GM12872 (cell line): ENCODE results near the gene ULBP1.

Experiments used
- CTCF ChIP-seq: IDR thresholded peaks from 3 replicates; pipeline ENCODE4 v1.5.1; 2011; ENCODE audit warnings: low read depth, mild to moderate bottlenecking, low read length, moderate library complexity; ENCODE audit not compliant: insufficient read depth

The ULBP1 gene

GRCh38 chr6:149923327-149923986, 40.3 kb upstream of the ULBP1 start:
- TF ChIP-seq CTCF = no peak

- TF ChIP-seq CTCF = no peak
Observed at GRCh38 chr6:149924206-149924932, 39.4 kb upstream of the ULBP1 start.

GRCh38 chr6:149924933-149925252, 38.9 kb upstream of the ULBP1 start:
- no peak for TF ChIP-seq CTCF

DNA sequence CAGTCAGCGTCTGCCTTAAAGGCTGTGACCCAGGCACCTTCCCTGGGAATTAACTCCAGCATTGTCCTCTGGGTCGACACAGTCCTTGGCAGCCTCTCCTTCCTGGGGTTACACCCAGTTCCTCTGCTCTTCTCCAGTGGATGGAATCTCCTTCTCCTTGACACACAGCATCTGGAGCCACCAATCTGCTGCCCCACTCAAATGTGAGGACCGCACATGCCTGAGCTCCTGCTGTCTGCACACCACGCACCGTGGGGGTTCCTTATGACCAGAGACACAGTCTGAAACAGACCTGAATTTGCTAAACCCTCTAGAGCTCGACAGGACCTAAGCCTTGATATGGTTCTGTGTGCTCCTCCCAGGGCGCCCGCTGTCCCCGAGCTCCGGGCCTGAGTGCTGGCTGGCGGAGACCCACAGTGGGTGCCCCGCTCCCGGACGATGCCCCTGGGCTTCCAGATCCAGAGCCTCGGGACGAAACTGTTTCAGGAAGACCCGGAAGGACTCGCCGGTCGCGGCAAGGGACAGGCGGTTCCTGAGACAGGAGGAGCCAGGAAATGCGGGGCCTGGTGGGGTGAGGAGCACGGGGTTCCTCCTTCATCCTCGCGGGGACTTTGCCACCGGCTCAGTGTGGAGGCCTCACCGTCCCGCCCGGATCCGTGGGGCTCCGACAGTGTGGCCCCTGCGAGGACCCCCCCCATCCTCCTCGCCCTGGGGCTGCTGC, 38.3 kb upstream of the ULBP1 start:
- TF ChIP-seq CTCF = no peak

DNA sequence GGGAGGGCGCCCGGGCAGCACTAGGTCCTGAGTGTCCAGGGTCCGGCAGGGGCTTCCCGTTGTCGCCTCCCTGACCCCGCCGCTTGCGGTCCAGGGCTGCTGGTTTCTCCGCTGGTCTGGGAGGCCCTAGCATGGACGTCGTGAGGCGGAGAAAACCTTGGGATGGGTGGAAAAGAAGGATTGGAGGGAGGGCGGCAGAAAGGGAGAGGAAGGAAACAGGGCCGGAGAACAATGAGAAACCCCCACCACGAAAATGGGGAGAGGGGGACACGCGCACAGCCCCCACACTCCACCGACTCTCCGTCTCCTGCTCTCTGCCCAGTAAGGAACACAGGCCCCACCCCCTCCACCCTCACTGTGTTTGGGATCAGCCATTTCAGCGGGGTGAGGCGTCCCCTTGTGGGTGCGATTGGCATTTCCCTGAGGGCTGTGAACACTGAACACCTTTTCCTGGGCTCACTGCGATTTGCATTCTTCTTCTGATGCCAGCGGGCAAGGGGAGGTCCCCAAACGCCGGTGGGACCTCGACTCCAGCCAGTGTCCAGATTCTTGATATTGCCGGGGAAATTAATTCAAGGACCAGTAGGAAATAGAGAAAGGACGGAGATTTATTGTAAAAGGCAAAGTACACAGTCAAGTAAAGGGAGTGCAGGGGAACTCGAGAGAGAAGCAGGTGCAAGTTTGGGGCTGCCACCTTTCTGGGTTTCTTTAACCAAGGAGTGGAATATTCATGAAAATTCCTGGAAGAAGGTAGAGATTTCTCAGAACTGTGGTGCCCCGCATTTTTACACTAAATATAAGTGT, 37.6 kb upstream of the ULBP1 start:
- peak; percentile 83 for TF ChIP-seq CTCF

DNA sequence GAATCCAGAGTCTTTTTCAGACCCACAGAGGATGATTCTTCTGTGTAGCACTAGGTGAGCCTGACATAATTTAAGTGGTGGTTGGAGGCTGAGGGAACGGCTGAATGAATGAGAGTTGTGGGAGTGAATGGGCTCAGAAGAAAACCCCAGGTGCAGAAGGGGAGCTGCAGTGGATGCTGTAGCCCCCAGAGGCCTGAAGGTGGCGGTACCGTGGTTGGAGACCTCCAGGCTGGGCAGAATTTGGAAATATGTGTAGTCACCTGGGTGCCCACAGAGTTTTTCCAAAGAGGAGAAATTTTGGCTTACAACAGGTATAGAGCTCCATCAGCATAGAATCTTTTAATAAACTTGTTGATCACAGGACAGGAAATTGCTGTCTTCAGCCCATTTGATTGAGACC, 34.3 kb upstream of the ULBP1 start:
- peak; percentile 53; the same call in 2 of the 3 replicates for TF ChIP-seq CTCF

GRCh38 chr6:149931501-149931900, 32.2 kb upstream of the ULBP1 start:
- TF ChIP-seq CTCF = no peak
